Central memory CD4-positive, alpha-beta T cell (primary cell): Measurements from ENCODE around the gene CTDSP2.
"Not testable (repeated sequence)": the region's sequence is repeated elsewhere in the genome, so short reads cannot be mapped to it uniquely, and the experiment has no call there.

Source experiments
- DNase-seq: peaks from one replicate; pipeline ENCODE4 v3.0.0; 2022
- total RNA-seq, 3 experiments: gene quantifications; one replicate each; lab custom pipeline; 2026; lab: John Stamatoyannopoulos, UW

Gene CTDSP2
- 64.1 to 338 (median 154) reads per million in 3 experiments for total RNA-seq

- DNase-seq: peak; percentile 76
These were observed at the start of gene CTDSP2 for GRCh38 chr12:57846577-57847319. TSS of gene CTDSP2 (minus strand) at chr12:57846729. CDS start at chr12:57846435, 294 bp downstream.

GRCh38 chr12:57896115-57896433, 49.5 kb upstream of the CTDSP2 start:
- DNase-seq: no peak

- no peak for DNase-seq
These were observed 49.0 kb upstream of the CTDSP2 start for GRCh38 chr12:57895389-57896114.

- DNase-seq: no peak
These were observed 48.1 kb upstream of the CTDSP2 start for GRCh38 chr12:57894399-57895292.

GRCh38 chr12:57893431-57894353, 47.2 kb upstream of the CTDSP2 start:
- no peak for DNase-seq

- no peak for DNase-seq
These were observed 45.9 kb upstream of the CTDSP2 start for GRCh38 chr12:57892232-57892972.

- no peak for DNase-seq
These were observed 45.2 kb upstream of the CTDSP2 start for GRCh38 chr12:57891542-57892228.

- DNase-seq: no peak
These were observed 43.9 kb upstream of the CTDSP2 start for GRCh38 chr12:57890191-57891115.

- DNase-seq: no peak
These were observed 43.0 kb upstream of the CTDSP2 start for GRCh38 chr12:57889500-57889989.

GRCh38 chr12:57888409-57889157, 42.1 kb upstream of the CTDSP2 start:
- peak; percentile 27 for DNase-seq

GRCh38 chr12:57887631-57888408, 41.3 kb upstream of the CTDSP2 start:
- DNase-seq: no peak

GRCh38 chr12:57886964-57887363, 40.4 kb upstream of the CTDSP2 start:
- DNase-seq: not testable (repeated sequence)

- DNase-seq: no peak
These were observed 40.0 kb upstream of the CTDSP2 start for GRCh38 chr12:57886542-57886941.

GRCh38 chr12:57885207-57885606, 38.7 kb upstream of the CTDSP2 start:
- DNase-seq: no peak

- DNase-seq: no peak
These were observed 37.2 kb upstream of the CTDSP2 start for GRCh38 chr12:57883700-57884099.

- no peak for DNase-seq
These were observed 36.5 kb upstream of the CTDSP2 start for GRCh38 chr12:57883057-57883456.

- no peak for DNase-seq
These were observed 36.0 kb upstream of the CTDSP2 start for GRCh38 chr12:57882575-57882974.

- DNase-seq: no peak
These were observed 34.9 kb upstream of the CTDSP2 start for GRCh38 chr12:57881475-57881874.
